Heart right ventricle (tissue), 16 donors: ENCODE data around the gene ZFP92. TPM values are rescaled to one million over a fixed set of nuclear protein-coding genes. Genes with fewer than 3 reads are reported as not detected.

Source experiments
- ATAC-seq, 8 donors: fragments of 200-7000 bp; cut with Tn5 transposase; one replicate each; pipeline ENCODE4 v1.9.1; 2020; ENCODE audit warnings: mild to moderate bottlenecking in 8 of 8, moderate library complexity in 8 of 8, moderate number of reproducible peaks in 1 of 8
- DNase-seq, 2 donors: peaks; one replicate each; pipeline ENCODE4 v3.0.0-alpha.2; 2020
- H3K27ac ChIP-seq, 10 donors: fragments of 200-600 bp; sonication (generic) in 2 of 10; one replicate each; pipeline versions ENCODE4 v1.5.0 to v1.8.0; 2020 to 2022; ENCODE audit warnings: mild to moderate bottlenecking in 3 of 10
- H3K27me3 ChIP-seq, 7 donors: fragments of 200-600 bp; one replicate each; pipeline ENCODE4 v1.8.0; 2021 to 2022; ENCODE audit warnings: mild to moderate bottlenecking in 2 of 7
- H3K36me3 ChIP-seq, 9 donors: fragments of 200-600 bp; sonication (generic) in 1 of 9; one replicate each; pipeline versions ENCODE4 v1.5.0 to v1.8.0; 2020 to 2022; ENCODE audit warnings: mild to moderate bottlenecking in 2 of 9
- H3K4me1 ChIP-seq, 9 donors: fragments of 200-600 bp; sonication (generic) in 1 of 9; one replicate each; pipeline versions ENCODE4 v1.5.0 to v1.8.0; 2020 to 2022; ENCODE audit warnings: mild to moderate bottlenecking in 4 of 9
- H3K4me3 ChIP-seq, 10 donors: fragments of 200-600 bp; sonication (generic) in 2 of 10; one replicate each; pipeline versions ENCODE4 v1.5.0 to v1.8.0; 2020 to 2022; ENCODE audit warnings: mild to moderate bottlenecking in 7 of 10, moderate library complexity in 2 of 10
- H3K9me3 ChIP-seq, 11 donors: fragments of 200-600 bp in 10 of 11; sonication (generic) in 2 of 11; one replicate each; pipeline versions ENCODE4 v1.5.0 to v1.8.0; 2013 to 2022; ENCODE audit warnings: mild to moderate bottlenecking in 2 of 11, control low read depth in 1 of 11, moderate library complexity in 1 of 11
- WGBS, 2 donors: extraction: QIAGEN DNeasy Blood & Tissue Kit; methylation state at CpG; one replicate each; pipeline ENCODE4 v1.1.7; 2013; ENCODE audit warnings: inconsistent platforms in 1 of 2; 5-methylcytosine and 5-hydroxymethylcytosine counted together
- intact Hi-C, 10 donors: fragments of 100-400 bp; cut with DNase I; formaldehyde crosslinking; loops; one replicate each; pipeline versions ENCODE4 v1.11.1 to v1.14.2; 2022
- polyA plus RNA-seq, 2 donors: library from polyadenylated mRNA; stranded (reverse); fragments of 200-250 nt; gene quantifications; one replicate each; pipeline ENCODE4 v1.2.3, GENCODE V29; 2013
- total RNA-seq, 10 donors: library from RNA; stranded (reverse); fragmentation: NEBNext Ultra II Directional in 3 of 10; extraction: Animal tissue kit (Norgen Biotek cat#: 25700) in 3 of 10; gene quantifications; one replicate each; pipeline versions ENCODE4 v1.2.1 to v1.2.4, GENCODE V29; 2021 to 2023
- TF ChIP-seq, protein P1 (sequence below), 9 donors: fragments of 200-600 bp; sonication (generic) in 2 of 9; IDR thresholded peaks; one replicate each; pipeline versions ENCODE4 v1.5.0 to v1.8.0; 2021 to 2022; ENCODE audit warnings: antibody characterized with exemption in 9 of 9, mild to moderate bottlenecking in 5 of 9, moderate library complexity in 1 of 9
- donor health status: Arrhythmogenic right ventricular cardiomyopathy.
- donor health status: ischemic (EF 13 %, LVEDD 7.1; RV severe dilation, severe dysfunction).
- donor health status: healthy with polysubstance abuse.
- donor health status: DM: no; HTN: yes; CAD: no.
- donor health status: DM: no; HTN: no; CAD: no.
- donor health status: ischemic (EF 25% LVEDD 6.9; RV normal size, moderate dysfunction).
- donor health status: ischemic (EF 25% LVEDD 5.7; RV mildly dilated, moderate dysfunction).
- donor health status: healthy.
- donor health status: DM: yes; HTN: yes; CAD: no.
- donor health status: Ischemic cardiomyopathy.
- donor health status: ischemic (EF 35%, LVEDD 5.7; RV mildly dilated, moderate dysfunction).
- donor health status: nonischemic (EF 11% LVEDD 7.7; RV severe dilation, severe dysfunction).
- donor health status: DM: yes; HTN: yes; CAD: no.
- donor health status: PGD.
- donor health status: ischemic (EF 29% LVEDD 5.4; RV normal size, mild dysfunction).
- donor health status: nonischemic (EF 23%, LVEDD 6.1; RV moderate dilation, normal function).

Gene ZFP92
- total and polyA plus RNA-seq, 12 donors: 0.17 to 1.6 (median 0.44) TPM

DNA sequence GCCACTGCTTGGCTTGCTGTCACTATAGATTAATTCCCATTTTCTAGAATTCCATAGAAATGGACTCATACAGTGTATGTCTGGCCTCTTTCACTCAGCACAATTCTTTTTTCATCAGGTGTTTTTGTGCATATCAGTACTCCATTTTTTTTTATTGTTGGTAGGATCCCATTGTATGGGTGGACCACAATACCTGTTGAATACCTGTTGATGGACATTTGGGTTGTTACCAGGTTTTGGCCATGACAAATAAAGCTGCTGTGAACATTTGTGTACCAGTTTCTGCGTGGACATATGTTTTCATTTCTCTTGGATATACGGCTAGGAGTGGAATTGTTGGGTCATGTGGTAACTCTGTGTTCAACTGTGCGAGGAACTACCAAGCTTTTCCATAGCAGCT is 14.9 kb downstream of the ZFP92 start:
- intact Hi-C loops: no loop called here
- 95 to 100% methylated on average over 3 of the region's 3 CpGs for WGBS, 2 donors
- DNase-seq (no peak), ATAC-seq (no peak)
- Histone ChIP-seq H3K4me1 (no peaks in the 10 kb centered on the region), H3K27me3 (peaks cover 0 to 8% (median 0%) of the 10 kb centered on the region in 7 donors), H3K9me3 (peaks cover 0 to 10% (median 0%) of the 10 kb centered on the region in 11 donors), H3K4me3 (no peak overlapping the region), H3K36me3 (no peaks in the 10 kb centered on the region), H3K27ac (no peak overlapping the region)
- TF ChIP-seq, protein P1, sequence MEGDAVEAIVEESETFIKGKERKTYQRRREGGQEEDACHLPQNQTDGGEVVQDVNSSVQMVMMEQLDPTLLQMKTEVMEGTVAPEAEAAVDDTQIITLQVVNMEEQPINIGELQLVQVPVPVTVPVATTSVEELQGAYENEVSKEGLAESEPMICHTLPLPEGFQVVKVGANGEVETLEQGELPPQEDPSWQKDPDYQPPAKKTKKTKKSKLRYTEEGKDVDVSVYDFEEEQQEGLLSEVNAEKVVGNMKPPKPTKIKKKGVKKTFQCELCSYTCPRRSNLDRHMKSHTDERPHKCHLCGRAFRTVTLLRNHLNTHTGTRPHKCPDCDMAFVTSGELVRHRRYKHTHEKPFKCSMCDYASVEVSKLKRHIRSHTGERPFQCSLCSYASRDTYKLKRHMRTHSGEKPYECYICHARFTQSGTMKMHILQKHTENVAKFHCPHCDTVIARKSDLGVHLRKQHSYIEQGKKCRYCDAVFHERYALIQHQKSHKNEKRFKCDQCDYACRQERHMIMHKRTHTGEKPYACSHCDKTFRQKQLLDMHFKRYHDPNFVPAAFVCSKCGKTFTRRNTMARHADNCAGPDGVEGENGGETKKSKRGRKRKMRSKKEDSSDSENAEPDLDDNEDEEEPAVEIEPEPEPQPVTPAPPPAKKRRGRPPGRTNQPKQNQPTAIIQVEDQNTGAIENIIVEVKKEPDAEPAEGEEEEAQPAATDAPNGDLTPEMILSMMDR (IDR thresholded peaks at IDR 0.05): no peak

DNA sequence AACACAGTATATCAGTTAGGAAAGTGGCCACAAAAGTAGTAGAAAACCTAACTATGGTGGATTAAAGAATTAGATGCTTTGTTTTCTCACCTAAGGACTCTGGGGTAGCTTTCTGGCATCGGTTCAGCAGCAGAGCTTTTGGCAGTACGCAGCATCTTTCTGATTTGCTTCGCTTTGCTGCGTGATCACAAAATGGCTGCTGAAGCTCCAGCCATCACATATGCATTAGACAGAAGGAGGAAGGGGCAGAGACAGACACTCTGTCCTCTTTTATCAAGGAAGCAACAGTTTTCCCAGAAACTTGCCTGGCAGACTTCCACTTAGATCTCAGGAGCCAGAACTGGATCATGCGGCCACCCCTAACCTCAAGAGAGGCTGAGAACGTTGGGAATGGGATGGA is 19.5 kb downstream of the ZFP92 start:
- Histone ChIP-seq H3K9me3 (peaks cover 0 to 13% (median 0%) of the 10 kb centered on the region in 11 donors), H3K36me3 (no peaks in the 10 kb centered on the region), H3K27ac (no peak overlapping the region), H3K4me3 (no peak overlapping the region), H3K4me1 (no peaks in the 10 kb centered on the region), H3K27me3 (peaks cover 0 to 1% (median 0%) of the 10 kb centered on the region in 7 donors)
- ATAC-seq (no peak), DNase-seq (no peak)
- intact Hi-C loops: loop anchor here in 1 of 10 donors (10.0 kb wide), 2 partner anchors 396 to 466 kb away; no protein-coding TSS in a partner anchor
- TF ChIP-seq, protein P1 (IDR thresholded peaks at IDR 0.05): no peak
- 89 to 90% methylated on average over 6 of the region's 6 CpGs for WGBS, 2 donors

DNA sequence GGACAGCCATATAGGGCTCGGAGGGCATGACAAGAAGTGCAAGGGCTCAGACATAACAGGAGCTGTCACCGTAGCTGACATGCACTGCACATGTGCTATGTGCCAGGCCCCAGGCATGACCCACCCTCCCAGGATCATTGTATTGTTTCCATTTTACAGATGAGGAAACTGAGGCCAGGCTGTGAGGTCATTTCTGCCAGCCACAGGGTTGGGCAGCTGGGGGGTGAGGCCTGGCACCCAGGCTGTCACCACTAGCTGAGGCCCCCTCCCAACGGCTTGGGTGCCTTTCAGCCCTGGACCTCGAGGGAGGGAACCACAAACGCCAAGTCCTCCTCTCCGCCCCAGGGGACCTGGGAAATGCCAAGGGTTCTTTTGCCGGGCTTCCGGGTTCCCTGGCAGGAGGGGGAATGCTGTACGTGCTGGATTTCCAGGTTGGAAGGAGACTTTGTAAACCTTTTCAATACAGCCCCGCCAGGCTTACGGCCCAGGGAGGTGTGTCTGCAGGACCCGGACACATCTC is 21.9 kb downstream of the ZFP92 start:
- H3K4me3 ChIP-seq: no peak overlapping the region
- H3K27me3 ChIP-seq: no peaks in the 10 kb centered on the region
- no peaks in the 10 kb centered on the region for H3K4me1 ChIP-seq
- H3K9me3 ChIP-seq: peaks cover 0 to 13% (median 0%) of the 10 kb centered on the region in 11 donors
- DNase-seq: no peak
- no peak overlapping the region for H3K27ac ChIP-seq
- ATAC-seq: no peak
- TF ChIP-seq, protein P1 (IDR thresholded peaks at IDR 0.05): no peak
- H3K36me3 ChIP-seq: no peaks in the 10 kb centered on the region
- WGBS, 2 donors: 75 to 83% methylated on average over 12 of the region's 12 CpGs
- intact Hi-C loops: loop anchor here in 1 of 10 donors (10.0 kb wide), 2 partner anchors 398 to 468 kb away; no protein-coding TSS in a partner anchor

DNA sequence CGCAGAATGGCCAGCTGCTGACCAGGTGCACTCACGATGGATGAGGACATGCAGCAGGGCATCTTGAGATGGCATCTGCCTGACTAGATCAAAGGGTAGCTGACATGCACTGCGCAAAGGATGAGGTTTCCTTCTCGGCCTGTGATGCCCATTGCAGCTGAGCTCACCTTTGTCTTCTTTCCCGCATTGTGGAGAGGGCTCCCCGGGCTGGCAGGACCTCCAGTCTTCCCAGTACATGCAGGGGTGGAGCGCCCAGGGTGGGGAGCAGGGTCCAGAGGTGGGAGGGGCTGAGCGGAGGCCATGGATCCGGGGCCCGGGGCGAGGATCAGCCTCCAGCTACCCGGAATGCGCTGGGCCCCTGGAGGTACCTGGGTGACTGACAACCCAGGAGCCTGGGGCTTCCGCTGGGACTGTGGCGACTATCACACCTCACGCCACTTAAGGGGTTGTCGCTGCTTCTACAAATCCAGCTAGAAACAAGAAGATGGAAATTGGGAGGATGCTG is 22.6 kb downstream of the ZFP92 start:
- no peaks in the 10 kb centered on the region for H3K36me3 ChIP-seq
- TF ChIP-seq, protein P1 (IDR thresholded peaks at IDR 0.05): no peak
- no peak overlapping the region for H3K27ac ChIP-seq
- peaks cover 0 to 13% (median 0%) of the 10 kb centered on the region in 11 donors for H3K9me3 ChIP-seq
- H3K4me3 ChIP-seq: no peak overlapping the region
- no peaks in the 10 kb centered on the region for H3K27me3 ChIP-seq
- intact Hi-C loops: loop anchor here in 1 of 10 donors (10.0 kb wide), 2 partner anchors 399 to 469 kb away; no protein-coding TSS in a partner anchor
- 91 to 92% methylated on average over 12 to 17 of the region's 17 CpGs for whole genome bisulfite sequencing, 2 donors
- H3K4me1 ChIP-seq: no peaks in the 10 kb centered on the region
- ATAC-seq (peak in 1 of 8 donors; percentile 38), DNase-seq (no peak)
